Calu3 (cell line): ENCODE measurements around the gene ZBTB21. TPM values are rescaled to one million over a fixed set of nuclear protein-coding genes. Genes with fewer than 3 reads are reported as not detected.

ENCODE experiments used
- BruUV-seq: library from RNA; stranded (reverse); fragments of 400-500 nt; replicated peaks from 2 replicates; lab custom pipeline; 2021; lab: Mats Ljungman, UMichigan
- CTCF ChIA-PET: fragments of 300-600 bp; sonication (Branson Sonifier 250); formaldehyde crosslinking; loops from one replicate; lab custom pipeline; 2022; ENCODE audit warnings: antibody characterized with exemption; lab: Charles Lee
- DNase-seq: peaks from one replicate; pipeline ENCODE4 v3.0.0; 2022
- H3K27ac Mint-ChIP-seq: one replicate; pipeline ENCODE4 v1.8.0; 2022; ENCODE audit warnings: mixed read lengths; ENCODE audit not compliant: unreplicated experiment
- H3K27me3 Mint-ChIP-seq: one replicate; pipeline ENCODE4 v1.8.0; 2022; ENCODE audit warnings: mixed read lengths; ENCODE audit not compliant: unreplicated experiment
- H3K36me3 Mint-ChIP-seq: one replicate; pipeline ENCODE4 v1.8.0; 2022; ENCODE audit warnings: mild to moderate bottlenecking, moderate library complexity, mixed read lengths; ENCODE audit not compliant: insufficient read depth, unreplicated experiment
- H3K4me1 Mint-ChIP-seq: one replicate; pipeline ENCODE4 v1.8.0; 2022; ENCODE audit warnings: mild to moderate bottlenecking, low read depth, mixed read lengths; ENCODE audit not compliant: unreplicated experiment
- H3K4me3 Mint-ChIP-seq: one replicate; pipeline ENCODE4 v1.8.0; 2022; ENCODE audit warnings: mild to moderate bottlenecking, low read depth, moderate library complexity, mixed read lengths; ENCODE audit not compliant: unreplicated experiment
- H3K9me3 Mint-ChIP-seq: one replicate; pipeline ENCODE4 v1.8.0; 2022; ENCODE audit warnings: low read depth, mixed read lengths; ENCODE audit not compliant: unreplicated experiment
- intact Hi-C: fragments of 100-400 bp; cut with micrococcal nuclease; formaldehyde crosslinking; loops from one replicate; pipeline ENCODE4 v1.10.0; 2022; ENCODE audit not compliant: unreplicated experiment
- total RNA-seq: library from RNA; stranded (reverse); gene quantifications from 2 replicates; pipeline ENCODE4 v1.2.3, GENCODE V29; 2022
- TF ChIP-seq, protein P1 (sequence below): fragments of 200-600 bp; IDR thresholded peaks from one replicate; pipeline ENCODE4 v1.8.0; 2022; ENCODE audit warnings: antibody characterized with exemption; ENCODE audit not compliant: unreplicated experiment

The ZBTB21 gene
- total RNA-seq, 1 experiment from 2014 or later, result 14.5 TPM

DNA sequence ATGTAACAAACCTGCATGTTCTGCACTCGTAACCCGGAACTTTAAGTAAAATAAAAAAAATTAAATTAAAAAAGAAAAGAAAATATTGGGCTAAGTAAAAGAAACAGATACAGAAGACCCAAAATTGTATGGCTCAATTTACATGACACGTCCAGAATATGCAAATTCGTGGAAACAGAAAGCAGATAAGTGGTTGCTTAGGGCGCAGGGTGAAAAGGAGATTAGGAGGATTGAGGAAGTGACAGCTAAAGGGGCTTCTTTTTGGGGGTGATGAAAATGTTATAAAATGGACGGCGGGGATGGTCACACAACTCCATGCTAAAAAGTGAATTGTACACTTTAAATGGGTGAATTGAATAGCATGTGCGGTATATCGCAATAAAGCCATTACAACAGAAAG, 27.4 kb upstream of the ZBTB21 start:
- CTCF ChIA-PET, result no interaction called here

DNA sequence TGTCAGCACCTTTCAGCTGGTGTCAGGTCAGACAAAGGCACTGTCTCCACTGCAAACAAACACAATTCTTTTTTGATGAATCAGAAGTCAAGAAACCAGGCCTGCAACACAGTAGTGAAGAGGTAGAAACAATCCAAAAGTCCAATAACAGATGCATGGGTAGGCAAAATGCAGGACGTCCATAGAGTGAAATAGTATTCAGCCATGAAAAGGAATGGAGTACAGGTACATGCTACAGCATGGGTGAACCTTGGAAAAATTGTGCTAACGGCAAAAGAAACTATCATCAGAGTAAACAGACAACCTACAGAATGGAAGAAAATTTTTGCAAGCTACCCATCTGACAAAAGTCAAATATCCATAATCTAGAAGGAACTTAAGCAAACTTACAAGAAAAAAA, 26.2 kb upstream of the ZBTB21 start:
- TF ChIP-seq, protein P1, sequence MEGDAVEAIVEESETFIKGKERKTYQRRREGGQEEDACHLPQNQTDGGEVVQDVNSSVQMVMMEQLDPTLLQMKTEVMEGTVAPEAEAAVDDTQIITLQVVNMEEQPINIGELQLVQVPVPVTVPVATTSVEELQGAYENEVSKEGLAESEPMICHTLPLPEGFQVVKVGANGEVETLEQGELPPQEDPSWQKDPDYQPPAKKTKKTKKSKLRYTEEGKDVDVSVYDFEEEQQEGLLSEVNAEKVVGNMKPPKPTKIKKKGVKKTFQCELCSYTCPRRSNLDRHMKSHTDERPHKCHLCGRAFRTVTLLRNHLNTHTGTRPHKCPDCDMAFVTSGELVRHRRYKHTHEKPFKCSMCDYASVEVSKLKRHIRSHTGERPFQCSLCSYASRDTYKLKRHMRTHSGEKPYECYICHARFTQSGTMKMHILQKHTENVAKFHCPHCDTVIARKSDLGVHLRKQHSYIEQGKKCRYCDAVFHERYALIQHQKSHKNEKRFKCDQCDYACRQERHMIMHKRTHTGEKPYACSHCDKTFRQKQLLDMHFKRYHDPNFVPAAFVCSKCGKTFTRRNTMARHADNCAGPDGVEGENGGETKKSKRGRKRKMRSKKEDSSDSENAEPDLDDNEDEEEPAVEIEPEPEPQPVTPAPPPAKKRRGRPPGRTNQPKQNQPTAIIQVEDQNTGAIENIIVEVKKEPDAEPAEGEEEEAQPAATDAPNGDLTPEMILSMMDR, result no peak
- Mint-ChIP-seq H3K4me1 (peaks cover 11% of the 10 kb centered on the region), H3K4me3 (no peak overlapping the region), H3K27ac (no peak overlapping the region), H3K27me3 (peaks cover 35% of the 10 kb centered on the region), H3K9me3 (no peaks in the 10 kb centered on the region), H3K36me3 (peaks cover 5% of the 10 kb centered on the region)
- CTCF ChIA-PET, result no interaction called here
- intact Hi-C loops, result no loop called here
- BruUV-seq, result no TSS peak
- DNase-seq, result no peak

More for the DNA sequence above, 27.4 kb upstream of the ZBTB21 start:
- H3K9me3 Mint-ChIP-seq, result no peaks in the 10 kb centered on the region
- DNase-seq, result no peak
- intact Hi-C loops, result no loop called here
- H3K4me3 Mint-ChIP-seq, result no peak overlapping the region
- H3K36me3 Mint-ChIP-seq, result peaks cover 5% of the 10 kb centered on the region
- no TSS peak for BruUV-seq
- peaks cover 30% of the 10 kb centered on the region for H3K27me3 Mint-ChIP-seq
- TF ChIP-seq, protein P1, result no peak
- H3K27ac Mint-ChIP-seq, result no peak overlapping the region
- peaks cover 11% of the 10 kb centered on the region for H3K4me1 Mint-ChIP-seq

DNA sequence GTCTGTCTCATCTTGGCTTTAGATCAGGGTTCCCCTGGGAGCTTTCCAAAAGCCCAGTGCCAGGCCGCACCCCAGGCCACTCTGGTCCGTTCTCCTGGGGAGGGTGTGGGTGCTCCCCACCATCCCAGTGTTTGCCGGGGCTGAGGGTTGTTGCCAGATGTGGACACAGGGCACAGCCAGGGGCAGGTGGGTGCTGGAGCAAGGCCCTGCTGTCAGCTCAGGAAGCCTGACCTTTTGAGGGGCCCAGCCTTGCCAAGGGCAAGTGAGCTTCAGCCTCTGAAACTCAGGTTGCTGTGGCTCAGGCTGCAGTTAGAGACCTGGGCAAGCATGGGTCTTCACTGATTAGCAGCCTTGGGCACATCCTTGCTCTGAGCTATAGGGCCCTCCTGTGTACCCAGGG, 22.8 kb upstream of the ZBTB21 start:
- no peak overlapping the region for H3K4me3 Mint-ChIP-seq
- no peak for DNase-seq
- no peaks in the 10 kb centered on the region for H3K9me3 Mint-ChIP-seq
- no peaks in the 10 kb centered on the region for H3K4me1 Mint-ChIP-seq
- no TSS peak for BruUV-seq
- TF ChIP-seq, protein P1, result no peak
- intact Hi-C loops, result no loop called here
- no peak overlapping the region for H3K27ac Mint-ChIP-seq
- H3K36me3 Mint-ChIP-seq, result no peaks in the 10 kb centered on the region
- CTCF ChIA-PET, result no interaction called here
- peaks cover 39% of the 10 kb centered on the region for H3K27me3 Mint-ChIP-seq

DNA sequence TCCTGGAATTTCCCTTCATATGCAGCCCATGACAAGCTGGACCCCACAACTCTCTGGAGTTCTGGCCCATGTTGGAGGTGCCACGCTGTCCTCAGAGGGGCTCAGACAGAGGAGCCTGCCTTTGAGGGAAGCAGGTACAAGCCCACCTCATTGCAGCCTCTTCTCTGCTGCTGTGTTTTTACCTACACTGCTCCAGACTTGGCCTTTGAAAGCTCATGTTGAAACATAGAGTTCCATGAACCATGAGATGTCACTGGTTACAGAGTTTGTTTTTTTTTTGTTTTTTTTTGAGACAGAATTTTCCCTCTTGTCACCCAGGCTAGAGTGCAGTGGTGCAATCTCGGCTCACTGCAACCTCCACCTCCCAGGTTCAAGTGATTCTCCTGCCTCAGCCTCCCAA, 22.1 kb upstream of the ZBTB21 start:
- Mint-ChIP-seq H3K4me1 (no peaks in the 10 kb centered on the region), H3K36me3 (no peaks in the 10 kb centered on the region), H3K4me3 (no peak overlapping the region), H3K27me3 (peaks cover 46% of the 10 kb centered on the region), H3K27ac (no peak overlapping the region), H3K9me3 (no peaks in the 10 kb centered on the region)
- intact Hi-C loops, result no loop called here
- no TSS peak for BruUV-seq
- CTCF ChIA-PET, result no interaction called here
- TF ChIP-seq, protein P1, result no peak
- no peak for DNase-seq
